ENCODE measurements around the gene ABRAXAS1. TPM values are rescaled to one million over a fixed set of nuclear protein-coding genes. Genes with fewer than 3 reads are reported as not detected.

ABRAXAS1 gene
- total and polyA plus RNA-seq, 2 of the 13 experiments (the other 11 are each of a cell fraction or from before 2014, with no cell fraction given) = 14.1 to 14.7 TPM

- TF ChIP-seq KDM6A (CRISPR knock-in tag; IDR thresholded peaks at IDR 0.05; ENCODE audit: low read depth) (no peak), FOXM1 (CRISPR knock-in tag; IDR thresholded peaks at IDR 0.05) (0 out of 2 replicates have a peak, but pooled peaks have one; percentile 53), ZSCAN21 (CRISPR knock-in tag; IDR thresholded peaks at IDR 0.05; ENCODE audit: borderline replicate concordance) (peak; percentile 97), ZFX (CRISPR knock-in tag; IDR thresholded peaks at IDR 0.05; ENCODE audit: low read depth) (peak; percentile 85), MAF1 (CRISPR knock-in tag; IDR thresholded peaks at IDR 0.05; ENCODE audit: borderline replicate concordance) (no peak), TGIF2 (CRISPR knock-in tag; IDR thresholded peaks at IDR 0.05) (no peak), ZNF614 (CRISPR knock-in tag; IDR thresholded peaks at IDR 0.05; ENCODE audit: borderline replicate concordance) (peak; percentile 78)
These were observed at the start of gene ABRAXAS1 (continued) for GRCh38 chr4:83484500-83485461.

DNA sequence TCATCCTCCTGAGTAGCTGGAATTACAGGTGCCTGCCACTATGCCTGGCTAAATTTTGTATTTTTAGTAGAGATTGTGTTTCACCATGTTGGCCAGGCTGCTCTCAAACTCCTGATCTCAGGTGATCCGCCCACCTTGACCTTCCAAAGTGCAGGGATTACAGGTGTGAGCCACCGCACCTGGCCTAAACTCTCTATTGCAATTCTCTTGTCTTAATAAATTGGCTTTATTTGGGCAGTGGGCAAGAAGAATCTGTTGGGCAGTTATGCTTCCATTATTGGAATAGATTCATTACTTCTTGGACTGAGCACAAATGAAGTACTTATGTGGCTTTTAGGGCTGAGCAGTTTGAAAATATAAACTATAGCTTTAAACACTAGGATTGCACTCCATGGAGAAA is 42.8 kb upstream of the ABRAXAS1 start:
- no peak overlapping the region for H3K4me3 ChIP-seq (replicated peaks in 1 of 3; ENCODE audit: insufficient read depth in 1 of 3, low read depth in 2 of 3, low read length in 3 of 3)
- H3K4me2 ChIP-seq (ENCODE audit: low read depth, low read length) = no peak overlapping the region
- ChIA-PET POLR2A (no interaction called here), CTCF (ENCODE audit: low intra/inter-chr PET ratio, low total read pairs) (no interaction called here)
- no TSS peak for BruUV-seq (replicated peaks)
- ATAC-seq (no peak), FAIRE-seq (no peak), DNase-seq (ENCODE audit: low spot score) (no peak)
- H3K9ac ChIP-seq (ENCODE audit: insufficient read depth, low read depth, low read length) = no peak overlapping the region
- no peaks in the 10 kb centered on the region for H3K27me3 ChIP-seq (ENCODE audit: control insufficient read depth in 1 of 2, insufficient read depth in 2 of 2, low read length in 2 of 2)
- H3K4me1 ChIP-seq (ENCODE audit: insufficient read depth, low read length) = no peaks in the 10 kb centered on the region
- intact Hi-C loops (cut with micrococcal nuclease; ENCODE audit: unreplicated experiment) (no loop called here), in situ Hi-C loops (cut with HindIII; ENCODE audit: extremely low pct_ligation_motif_present, low pct_unique_long_range_greater_than_20kb) (no loop called here)
- no peak overlapping the region for H2AFZ ChIP-seq (ENCODE audit: low read length)
- H4K20me1 ChIP-seq (ENCODE audit: insufficient read depth, low read length) = no peaks in the 10 kb centered on the region
- H3K79me2 ChIP-seq (ENCODE audit: insufficient read depth, low read length) = no peaks in the 10 kb centered on the region
- H3K9me3 ChIP-seq (ENCODE audit: low read length) = peaks cover 13% of the 10 kb centered on the region; the same call in 1 of the 2 replicates
- H3K27ac ChIP-seq (ENCODE audit: extremely low read length, insufficient read depth, low read length) = no peak overlapping the region
- TF ChIP-seq RFX1 (IDR thresholded peaks at IDR 0.05) (no peak), JARID2 (CRISPR knock-in tag; IDR thresholded peaks at IDR 0.05; ENCODE audit: insufficient replicate concordance) (no peak), ZFX (CRISPR knock-in tag; IDR thresholded peaks at IDR 0.05; ENCODE audit: low read depth) (no peak), SMAD1 (CRISPR knock-in tag; IDR thresholded peaks at IDR 0.05; ENCODE audit: borderline replicate concordance, low read depth) (no peak), MTA3 (CRISPR knock-in tag; IDR thresholded peaks at IDR 0.05) (no peak), MED13 (CRISPR knock-in tag; IDR thresholded peaks at IDR 0.05) (no peak), NFE2L2 (IDR thresholded peaks at IDR 0.05; ENCODE audit: low read length) (no peak), CEBPB (IDR thresholded peaks at IDR 0.05; ENCODE audit: borderline replicate concordance, low read depth, low read length) (no peak), SUZ12 (IDR thresholded peaks at IDR 0.05; ENCODE audit: low read depth, low read length) (no peak), DR1 (CRISPR knock-in tag; IDR thresholded peaks at IDR 0.05) (no peak)
- TF ChIP-seq, protein P1, sequence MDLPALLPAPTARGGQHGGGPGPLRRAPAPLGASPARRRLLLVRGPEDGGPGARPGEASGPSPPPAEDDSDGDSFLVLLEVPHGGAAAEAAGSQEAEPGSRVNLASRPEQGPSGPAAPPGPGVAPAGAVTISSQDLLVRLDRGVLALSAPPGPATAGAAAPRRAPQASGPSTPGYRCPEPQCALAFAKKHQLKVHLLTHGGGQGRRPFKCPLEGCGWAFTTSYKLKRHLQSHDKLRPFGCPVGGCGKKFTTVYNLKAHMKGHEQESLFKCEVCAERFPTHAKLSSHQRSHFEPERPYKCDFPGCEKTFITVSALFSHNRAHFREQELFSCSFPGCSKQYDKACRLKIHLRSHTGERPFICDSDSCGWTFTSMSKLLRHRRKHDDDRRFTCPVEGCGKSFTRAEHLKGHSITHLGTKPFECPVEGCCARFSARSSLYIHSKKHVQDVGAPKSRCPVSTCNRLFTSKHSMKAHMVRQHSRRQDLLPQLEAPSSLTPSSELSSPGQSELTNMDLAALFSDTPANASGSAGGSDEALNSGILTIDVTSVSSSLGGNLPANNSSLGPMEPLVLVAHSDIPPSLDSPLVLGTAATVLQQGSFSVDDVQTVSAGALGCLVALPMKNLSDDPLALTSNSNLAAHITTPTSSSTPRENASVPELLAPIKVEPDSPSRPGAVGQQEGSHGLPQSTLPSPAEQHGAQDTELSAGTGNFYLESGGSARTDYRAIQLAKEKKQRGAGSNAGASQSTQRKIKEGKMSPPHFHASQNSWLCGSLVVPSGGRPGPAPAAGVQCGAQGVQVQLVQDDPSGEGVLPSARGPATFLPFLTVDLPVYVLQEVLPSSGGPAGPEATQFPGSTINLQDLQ (CRISPR knock-in tag; IDR thresholded peaks at IDR 0.05) = no peak
- H3K36me3 ChIP-seq (replicated peaks in 1 of 2; ENCODE audit: control insufficient read depth in 1 of 2, insufficient read depth in 2 of 2, low read length in 2 of 2) = no peaks in the 10 kb centered on the region
- WGBS (ENCODE audit: low lambda C conversion rate) = 31% methylated on average over 2 of the region's 2 CpGs

Data from HepG2 (cell line).